T-helper 17 cell (primary cell): ENCODE measurements around the gene CTRB1. TPM values are rescaled to one million over a fixed set of nuclear protein-coding genes. Genes with fewer than 3 reads are reported as not detected.

ENCODE experiments used
- ATAC-seq: fragments of 150-1000 bp; cut with Tn5 transposase; 2 replicates; pipeline ENCODE4 v1.10.0; 2021; ENCODE audit warnings: mild to moderate bottlenecking, moderate library complexity
- DNase-seq, 3 donors: peaks; one replicate each; pipeline versions ENCODE4 v3.0.0 to v3.0.0-alpha.2; 2020 to 2021
- H3K9me3 ChIP-seq: one replicate; pipeline ENCODE4 v1.7.0; 2013; ENCODE audit warnings: low read length, mild to moderate bottlenecking; ENCODE audit not compliant: control insufficient read depth, poor library complexity, severe bottlenecking
- H3K27ac Mint-ChIP-seq: one replicate; pipeline ENCODE4 v1.8.0; 2022; ENCODE audit warnings: mild to moderate bottlenecking, moderate library complexity, mixed read lengths
- H3K27me3 Mint-ChIP-seq: one replicate; pipeline ENCODE4 v1.8.0; 2022; ENCODE audit warnings: mixed read lengths
- H3K36me3 Mint-ChIP-seq: one replicate; pipeline ENCODE4 v1.8.0; 2022; ENCODE audit warnings: low read depth, mixed read lengths
- H3K4me1 Mint-ChIP-seq: one replicate; pipeline ENCODE4 v1.8.0; 2022; ENCODE audit warnings: mild to moderate bottlenecking, mixed read lengths
- H3K4me3 Mint-ChIP-seq: one replicate; pipeline ENCODE4 v1.8.0; 2022; ENCODE audit warnings: mild to moderate bottlenecking, moderate library complexity, mixed read lengths
- total RNA-seq, 4 donors: library from RNA in 2 of 4; stranded (reverse) in 2 of 4; gene quantifications; one replicate each; pipeline ENCODE4 v1.2.3 and lab custom pipeline; 2022 to 2026

The CTRB1 gene
- total RNA-seq, 2 donors from 2014 or later: not detected

GRCh38 chr16:75243667-75244224 lies 25.0 kb downstream of the CTRB1 start:
- H3K4me3 Mint-ChIP-seq: no peak overlapping the region
- DNase-seq (no peak), ATAC-seq (no peak)
- peaks cover 15% of the 10 kb centered on the region for H3K4me1 Mint-ChIP-seq
- peaks cover 10% of the 10 kb centered on the region for H3K27me3 Mint-ChIP-seq
- H3K36me3 Mint-ChIP-seq: no peaks in the 10 kb centered on the region
- H3K9me3 ChIP-seq: no peaks in the 10 kb centered on the region
- peak overlapping the region; percentile 57 for H3K27ac Mint-ChIP-seq

- Mint-ChIP-seq H3K36me3 (no peaks in the 10 kb centered on the region), H3K27me3 (peaks cover 10% of the 10 kb centered on the region), H3K4me1 (peaks cover 15% of the 10 kb centered on the region), H3K4me3 (no peak overlapping the region), H3K27ac (peak overlapping the region; percentile 57)
- DNase-seq (no peak), ATAC-seq (no peak)
- no peaks in the 10 kb centered on the region for H3K9me3 ChIP-seq
Observed at GRCh38 chr16:75244225-75244809, 25.5 kb downstream of the CTRB1 start.

- ATAC-seq (no peak), DNase-seq (no peak)
- no peaks in the 10 kb centered on the region for H3K9me3 ChIP-seq
- Mint-ChIP-seq H3K36me3 (no peaks in the 10 kb centered on the region), H3K27me3 (peaks cover 10% of the 10 kb centered on the region), H3K4me1 (peaks cover 13% of the 10 kb centered on the region), H3K27ac (no peak overlapping the region), H3K4me3 (no peak overlapping the region)
Observed at GRCh38 chr16:75244844-75245758, 26.3 kb downstream of the CTRB1 start.

- H3K4me3 Mint-ChIP-seq: no peak overlapping the region
- H3K36me3 Mint-ChIP-seq: no peaks in the 10 kb centered on the region
- H3K27ac Mint-ChIP-seq: no peak overlapping the region
- ATAC-seq: no peak
- H3K9me3 ChIP-seq: no peaks in the 10 kb centered on the region
- H3K4me1 Mint-ChIP-seq: peaks cover 16% of the 10 kb centered on the region
- peaks cover 15% of the 10 kb centered on the region for H3K27me3 Mint-ChIP-seq
- DNase-seq: no peak
Observed at GRCh38 chr16:75246504-75247205, 27.9 kb downstream of the CTRB1 start.

GRCh38 chr16:75247249-75247648 lies 28.5 kb downstream of the CTRB1 start:
- Mint-ChIP-seq H3K4me1 (peaks cover 20% of the 10 kb centered on the region), H3K4me3 (no peak overlapping the region), H3K27me3 (peaks cover 20% of the 10 kb centered on the region), H3K27ac (no peak overlapping the region), H3K36me3 (no peaks in the 10 kb centered on the region)
- H3K9me3 ChIP-seq: no peaks in the 10 kb centered on the region
- ATAC-seq: no peak
- no peak for DNase-seq

- peaks cover 29% of the 10 kb centered on the region for H3K27me3 Mint-ChIP-seq
- H3K36me3 Mint-ChIP-seq: no peaks in the 10 kb centered on the region
- no peak overlapping the region for H3K4me3 Mint-ChIP-seq
- no peaks in the 10 kb centered on the region for H3K9me3 ChIP-seq
- H3K4me1 Mint-ChIP-seq: peaks cover 19% of the 10 kb centered on the region
- ATAC-seq (no peak), DNase-seq (no peak)
- no peak overlapping the region for H3K27ac Mint-ChIP-seq
Observed at GRCh38 chr16:75248142-75248535, 29.4 kb downstream of the CTRB1 start.

GRCh38 chr16:75248536-75249380 lies 30.0 kb downstream of the CTRB1 start:
- H3K4me3 Mint-ChIP-seq: no peak overlapping the region
- H3K36me3 Mint-ChIP-seq: no peaks in the 10 kb centered on the region

GRCh38 chr16:75249441-75249840 lies 30.7 kb downstream of the CTRB1 start:
- no peak overlapping the region for H3K27ac Mint-ChIP-seq
- H3K27me3 Mint-ChIP-seq: peaks cover 41% of the 10 kb centered on the region
- ATAC-seq (no peak), DNase-seq (no peak)
- H3K4me3 Mint-ChIP-seq: no peak overlapping the region
- H3K4me1 Mint-ChIP-seq: peaks cover 13% of the 10 kb centered on the region
- no peaks in the 10 kb centered on the region for H3K9me3 ChIP-seq
- no peaks in the 10 kb centered on the region for H3K36me3 Mint-ChIP-seq

More at GRCh38 chr16:75248536-75249380, 30.0 kb downstream of the CTRB1 start:
- ATAC-seq: no peak
- no peaks in the 10 kb centered on the region for H3K9me3 ChIP-seq
- DNase-seq: no peak
- peaks cover 17% of the 10 kb centered on the region for H3K4me1 Mint-ChIP-seq
- no peak overlapping the region for H3K27ac Mint-ChIP-seq
- peaks cover 34% of the 10 kb centered on the region for H3K27me3 Mint-ChIP-seq

- no peak for DNase-seq
- H3K4me1 Mint-ChIP-seq: peaks cover 11% of the 10 kb centered on the region
- H3K27ac Mint-ChIP-seq: no peak overlapping the region
- no peaks in the 10 kb centered on the region for H3K9me3 ChIP-seq
- peak overlapping the region; percentile 80 for H3K4me3 Mint-ChIP-seq
- ATAC-seq: peak; percentile 6
- no peaks in the 10 kb centered on the region for H3K36me3 Mint-ChIP-seq
- H3K27me3 Mint-ChIP-seq: peaks cover 49% of the 10 kb centered on the region
Observed at GRCh38 chr16:75250089-75250808, 31.5 kb downstream of the CTRB1 start.

- DNase-seq (peak in 1 of 3 donors; percentile 16), ATAC-seq (peak; percentile 26)
- no peaks in the 10 kb centered on the region for H3K36me3 Mint-ChIP-seq
- no peak overlapping the region for H3K27ac Mint-ChIP-seq
- peak overlapping the region; percentile 80 for H3K4me3 Mint-ChIP-seq
- H3K27me3 Mint-ChIP-seq: peaks cover 52% of the 10 kb centered on the region
- no peaks in the 10 kb centered on the region for H3K9me3 ChIP-seq
- peaks cover 11% of the 10 kb centered on the region for H3K4me1 Mint-ChIP-seq
Observed at GRCh38 chr16:75250809-75251279, 32.1 kb downstream of the CTRB1 start.

GRCh38 chr16:75251280-75252048 lies 32.7 kb downstream of the CTRB1 start, which contains the start of gene BCAR1:
Gene BCAR1, minus strand, starts transcription at chr16:75251624. Its CDS starts 142 bp downstream, at chr16:75251482.
- ATAC-seq: peak; percentile 62

More at GRCh38 chr16:75251280-75252048, 32.7 kb downstream of the CTRB1 start, which contains the start of gene BCAR1:
- Mint-ChIP-seq H3K27ac (no peak within 1 kb of the TSS), H3K4me1 (peaks cover 11% of the 10 kb centered on the region), H3K27me3 (peaks cover 52% of the 10 kb centered on the region), H3K36me3 (no peaks in the 10 kb centered on the region), H3K4me3 (peak within 1 kb of the TSS; percentile 86)
- H3K9me3 ChIP-seq: no peaks in the 10 kb centered on the region
- DNase-seq: no peak
